Osteoblast (primary cell): ENCODE data around the gene OAT. TPM values are rescaled to one million over a fixed set of nuclear protein-coding genes. Genes with fewer than 3 reads are reported as not detected.

Experiments used
- DNase-seq: peaks from one replicate; pipeline ENCODE4 v3.0.0; 2011; ENCODE audit warnings: low spot score, mixed read lengths; ENCODE audit not compliant: insufficient read length; ENCODE audit errors: missing footprints
- H2AFZ ChIP-seq: 2 replicates; pipeline ENCODE4 v1.6.0; 2011; ENCODE audit warnings: mild to moderate bottlenecking, low read length
- H3K27ac ChIP-seq: 2 replicates; pipeline ENCODE4 v1.5.1; 2011; ENCODE audit warnings: mild to moderate bottlenecking, low read depth, low read length, moderate library complexity
- H3K27me3 ChIP-seq: 2 replicates; pipeline ENCODE4 v1.6.0; 2012; ENCODE audit warnings: mild to moderate bottlenecking, control low read depth, inconsistent platforms, low read length, moderate library complexity; ENCODE audit not compliant: insufficient read depth
- H3K36me3 ChIP-seq: 2 replicates; pipeline ENCODE4 v1.5.1; 2011; ENCODE audit warnings: mild to moderate bottlenecking, low read length, control low read depth, moderate library complexity; ENCODE audit not compliant: insufficient read depth
- H3K4me1 ChIP-seq: 2 replicates; pipeline ENCODE4 v1.5.1; 2011; ENCODE audit warnings: mild to moderate bottlenecking, low read length, control low read depth, moderate library complexity; ENCODE audit not compliant: insufficient read depth
- H3K4me2 ChIP-seq: 2 replicates; pipeline ENCODE4 v1.6.0; 2011; ENCODE audit warnings: mild to moderate bottlenecking, low read length; ENCODE audit not compliant: insufficient read depth
- H3K4me3 ChIP-seq: fragments of 200-600 bp; sonication (generic); 3 replicates; pipeline ENCODE4 v1.5.1; 2012; ENCODE audit warnings: mild to moderate bottlenecking, low read length, inconsistent platforms; ENCODE audit not compliant: insufficient read depth
- H3K79me2 ChIP-seq: 2 replicates; pipeline ENCODE4 v1.6.0; 2012; ENCODE audit warnings: mild to moderate bottlenecking, low read length, control low read depth, inconsistent platforms; ENCODE audit not compliant: insufficient read depth
- H3K9me3 ChIP-seq: 2 replicates; pipeline ENCODE4 v1.5.1; 2011; ENCODE audit warnings: low read depth, low read length, control low read depth
- H4K20me1 ChIP-seq: 2 replicates; pipeline ENCODE4 v1.6.0; 2012; ENCODE audit warnings: mild to moderate bottlenecking, low read length, control low read depth; ENCODE audit not compliant: insufficient read depth
- CTCF ChIP-seq: IDR thresholded peaks from 2 replicates; pipeline ENCODE4 v1.5.1; 2011; ENCODE audit warnings: mild to moderate bottlenecking, low read depth, low read length, moderate library complexity; ENCODE audit errors: extremely low read depth
- total RNA-seq: library from RNA; depleted of rRNA; stranded (reverse); fragments of >200 nt; gene quantifications from 2 replicates; pipeline ENCODE4 v1.2.3, GENCODE V29; 2012

Gene OAT
- total RNA-seq, 1 donor, result 202 TPM

GRCh38 chr10:124425227-124425962 lies 6.7 kb upstream of the OAT start:
- H3K36me3 ChIP-seq, result no peaks in the 10 kb centered on the region
- no peaks in the 10 kb centered on the region for H3K79me2 ChIP-seq
- no peak overlapping the region for H3K27ac ChIP-seq
- DNase-seq, result no peak
- TF ChIP-seq CTCF, result no peak
- H3K4me2 ChIP-seq, result no peak overlapping the region
- no peak overlapping the region for H2AFZ ChIP-seq
- no peak overlapping the region for H3K4me3 ChIP-seq
- no peaks in the 10 kb centered on the region for H4K20me1 ChIP-seq
- no peaks in the 10 kb centered on the region for H3K9me3 ChIP-seq
- peaks cover 39% of the 10 kb centered on the region for H3K27me3 ChIP-seq
- no peaks in the 10 kb centered on the region for H3K4me1 ChIP-seq

- Histone ChIP-seq H3K27me3 (peaks cover 37% of the 10 kb centered on the region), H4K20me1 (no peaks in the 10 kb centered on the region), H3K9me3 (no peaks in the 10 kb centered on the region), H3K4me1 (no peaks in the 10 kb centered on the region), H3K36me3 (no peaks in the 10 kb centered on the region), H3K79me2 (no peaks in the 10 kb centered on the region), H2AFZ (no peak overlapping the region), H3K27ac (no peak overlapping the region), H3K4me3 (no peak overlapping the region), H3K4me2 (no peak overlapping the region)
- no peak for DNase-seq
- no peak for TF ChIP-seq CTCF
These were observed 5.1 kb upstream of the OAT start for GRCh38 chr10:124423813-124424212.

GRCh38 chr10:124422742-124423141 lies 4.0 kb upstream of the OAT start:
- Histone ChIP-seq H3K4me2 (no peak overlapping the region), H2AFZ (no peak overlapping the region), H3K27ac (no peak overlapping the region), H3K79me2 (peaks cover 8% of the 10 kb centered on the region), H3K4me3 (no peak overlapping the region), H3K9me3 (no peaks in the 10 kb centered on the region), H3K36me3 (no peaks in the 10 kb centered on the region), H3K27me3 (peaks cover 27% of the 10 kb centered on the region), H4K20me1 (no peaks in the 10 kb centered on the region), H3K4me1 (no peaks in the 10 kb centered on the region)
- no peak for TF ChIP-seq CTCF
- no peak for DNase-seq

DNA sequence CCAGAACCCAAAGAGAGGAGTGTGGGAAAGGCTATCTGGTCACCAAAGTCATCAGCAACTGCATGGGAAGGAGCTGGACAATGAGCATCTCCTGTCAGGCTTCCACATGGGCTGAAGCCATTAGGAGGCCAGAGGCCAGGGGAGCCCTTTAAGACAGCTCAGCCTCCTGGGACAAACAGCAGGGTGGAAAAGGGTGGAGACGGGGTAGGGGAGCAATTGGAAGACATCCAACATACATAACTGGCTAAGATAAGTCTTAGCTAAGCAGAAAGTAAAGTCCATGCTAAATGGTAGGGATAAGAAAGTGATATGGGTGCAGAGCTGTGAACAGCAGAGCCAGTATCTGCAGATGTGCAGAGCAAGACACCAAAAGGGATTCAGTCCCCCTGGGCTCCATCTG lies 1.5 kb upstream of the OAT start:
- peaks cover 17% of the 10 kb centered on the region for H3K4me1 ChIP-seq
- no peak for DNase-seq
- H4K20me1 ChIP-seq, result peaks cover 23% of the 10 kb centered on the region
- H2AFZ ChIP-seq, result no peak overlapping the region
- TF ChIP-seq CTCF, result no peak
- no peak overlapping the region for H3K4me3 ChIP-seq
- H3K4me2 ChIP-seq, result no peak overlapping the region
- no peaks in the 10 kb centered on the region for H3K36me3 ChIP-seq
- H3K79me2 ChIP-seq, result peaks cover 33% of the 10 kb centered on the region
- no peak overlapping the region for H3K27ac ChIP-seq
- no peaks in the 10 kb centered on the region for H3K9me3 ChIP-seq
- H3K27me3 ChIP-seq, result peaks cover 18% of the 10 kb centered on the region
